NCI-H1092 (cell line): ENCODE measurements around the gene CP.
"Not testable (repeated sequence)": the region's sequence is repeated elsewhere in the genome, so short reads cannot be mapped to it uniquely, and the experiment has no call there.

Source experiments
- DNase-seq: peaks from one replicate; lab custom pipeline; 2025; lab: John Stamatoyannopoulos, UW

CP gene

GRCh38 chr3:149221783-149222517 lies at the start of gene CP:
TSS of gene CP (minus strand) at chr3:149221829. CDS start at chr3:149221792, 37 bp downstream.
- DNase-seq, result no peak

- DNase-seq, result no peak
Observed at GRCh38 chr3:149270180-149270579, 48.6 kb upstream of the CP start.

- no peak for DNase-seq
Observed at GRCh38 chr3:149269687-149270086, 48.1 kb upstream of the CP start.

- DNase-seq, result no peak
Observed at GRCh38 chr3:149267565-149267964, 45.9 kb upstream of the CP start.

GRCh38 chr3:149266736-149267135 lies 45.1 kb upstream of the CP start:
- DNase-seq, result no peak

GRCh38 chr3:149263856-149264255 lies 42.2 kb upstream of the CP start:
- no peak for DNase-seq

GRCh38 chr3:149258714-149259113 lies 37.1 kb upstream of the CP start:
- DNase-seq, result no peak

GRCh38 chr3:149258298-149258697 lies 36.7 kb upstream of the CP start:
- DNase-seq, result no peak

GRCh38 chr3:149252272-149252671 lies 30.6 kb upstream of the CP start:
- DNase-seq, result no peak

GRCh38 chr3:149251186-149251585 lies 29.6 kb upstream of the CP start:
- no peak for DNase-seq

GRCh38 chr3:149247929-149248691 lies 26.5 kb upstream of the CP start:
- DNase-seq, result no peak

- DNase-seq, result no peak
Observed at GRCh38 chr3:149247008-149247710, 25.5 kb upstream of the CP start.

GRCh38 chr3:149245738-149246451 lies 24.3 kb upstream of the CP start:
- DNase-seq, result no peak

GRCh38 chr3:149243540-149243939 lies 21.9 kb upstream of the CP start:
- DNase-seq, result no peak

GRCh38 chr3:149239357-149239936 lies 17.8 kb upstream of the CP start:
- DNase-seq, result no peak

- not testable (repeated sequence) for DNase-seq
Observed at GRCh38 chr3:149238268-149238667, 16.6 kb upstream of the CP start.

- no peak for DNase-seq
Observed at GRCh38 chr3:149235599-149236424, 14.2 kb upstream of the CP start.

- DNase-seq, result no peak
Observed at GRCh38 chr3:149234671-149235245, 13.1 kb upstream of the CP start.

GRCh38 chr3:149233323-149233722 lies 11.7 kb upstream of the CP start:
- no peak for DNase-seq

- no peak for DNase-seq
Observed at GRCh38 chr3:149231871-149232270, 10.2 kb upstream of the CP start.
